ENCODE results near the gene NEURL1.

DNA sequence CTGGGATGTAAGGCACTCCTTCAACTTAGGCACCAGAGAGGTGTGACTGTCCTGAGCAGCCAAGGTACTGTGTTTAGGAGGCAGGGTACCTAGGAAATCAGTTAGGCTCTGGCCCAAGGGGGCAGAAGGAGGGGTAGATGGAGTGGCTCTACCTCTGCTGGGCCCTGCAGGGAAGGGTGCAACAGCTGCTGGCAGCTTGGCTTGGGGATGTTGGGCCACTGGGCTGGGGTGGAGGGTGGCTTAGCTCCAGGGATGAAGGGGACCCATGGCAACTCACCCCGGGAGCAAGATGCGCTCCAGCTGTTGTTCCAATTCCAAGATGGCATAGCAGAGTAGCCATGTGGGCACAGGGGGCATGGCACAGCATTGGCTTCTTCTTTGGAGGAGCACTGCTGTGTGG lies 42.1 kb downstream of the NEURL1 start:
- TF ChIP-seq ZNF274 (IDR thresholded peaks at IDR 0.05; ENCODE audit: low read depth, low read length) (no peak), YY1 (IDR thresholded peaks at IDR 0.05; ENCODE audit: insufficient read depth, insufficient read length) (no peak)
